H9 (cell line): ENCODE measurements around the gene ETV5. TPM values are rescaled to one million over a fixed set of nuclear protein-coding genes. Genes with fewer than 3 reads are reported as not detected.

ENCODE experiments used
- DNase-seq: peaks from one replicate; pipeline ENCODE4 v3.0.0-alpha.2; 2017
- H2AFZ ChIP-seq: one replicate; pipeline ENCODE4 v1.6.1; 2013; ENCODE audit warnings: mild to moderate bottlenecking, low read length, control low read depth, moderate library complexity
- H2AK5ac ChIP-seq: 2 replicates; pipeline ENCODE4 v1.6.1; 2013; ENCODE audit warnings: low read length, control low read depth, mixed read lengths; ENCODE audit not compliant: insufficient read length
- H2BK120ac ChIP-seq: one replicate; pipeline ENCODE4 v1.6.1; 2013; ENCODE audit warnings: low read depth, mild to moderate bottlenecking, low read length, control low read depth, inconsistent platforms; ENCODE audit not compliant: poor library complexity, severe bottlenecking
- H2BK12ac ChIP-seq: 2 replicates; pipeline ENCODE4 v1.6.1; 2013; ENCODE audit warnings: low read length, control low read depth, mixed read lengths, low read depth; ENCODE audit not compliant: insufficient read length
- H2BK15ac ChIP-seq: 2 replicates; pipeline ENCODE4 v1.6.1; 2013; ENCODE audit warnings: low read depth, low read length, control low read depth
- H2BK20ac ChIP-seq: one replicate; pipeline ENCODE4 v1.6.1; 2013; ENCODE audit warnings: low read depth, mild to moderate bottlenecking, low read length, control low read depth, inconsistent platforms; ENCODE audit not compliant: poor library complexity, severe bottlenecking
- H2BK5ac ChIP-seq: 2 replicates; pipeline ENCODE4 v1.6.1; 2013; ENCODE audit warnings: low read length, control low read depth, mixed read lengths; ENCODE audit not compliant: insufficient read length
- H3K14ac ChIP-seq: 2 replicates; pipeline ENCODE4 v1.6.1; 2013; ENCODE audit warnings: low read length, control low read depth; ENCODE audit not compliant: insufficient read depth
- H3K18ac ChIP-seq: 2 replicates; pipeline ENCODE4 v1.6.1; 2013; ENCODE audit warnings: low read depth, mild to moderate bottlenecking, mixed read lengths, low read length, control low read depth; ENCODE audit not compliant: insufficient read length
- H3K23ac ChIP-seq: 2 replicates; pipeline ENCODE4 v1.6.1; 2013; ENCODE audit warnings: low read length, control low read depth, mixed read lengths, low read depth; ENCODE audit not compliant: insufficient read length
- H3K23me2 ChIP-seq: 2 replicates; pipeline ENCODE4 v1.6.1; 2013; ENCODE audit warnings: low read depth, mild to moderate bottlenecking, mixed read lengths, low read length, control low read depth; ENCODE audit not compliant: insufficient read length, poor library complexity, severe bottlenecking
- H3K27ac ChIP-seq: 2 replicates; pipeline ENCODE4 v1.5.1; 2013; ENCODE audit warnings: low read length, control low read depth, mixed read lengths, low read depth; ENCODE audit not compliant: insufficient read length
- H3K27me3 ChIP-seq: 2 replicates; pipeline ENCODE4 v1.6.1; 2013; ENCODE audit warnings: low read length, control low read depth, inconsistent platforms; ENCODE audit not compliant: insufficient read depth
- H3K4ac ChIP-seq: 2 replicates; pipeline ENCODE4 v1.6.1; 2013; ENCODE audit warnings: low read depth, mild to moderate bottlenecking, control low read depth, inconsistent platforms, low read length, moderate library complexity
- H3K4me1 ChIP-seq: 2 replicates; pipeline ENCODE4 v1.6.1; 2013; ENCODE audit warnings: low read length, control low read depth, inconsistent platforms; ENCODE audit not compliant: insufficient read depth
- H3K4me2 ChIP-seq: 2 replicates; pipeline ENCODE4 v1.6.1; 2013; ENCODE audit warnings: low read length, control low read depth, mixed read lengths; ENCODE audit not compliant: insufficient read length, insufficient read depth
- H3K56ac ChIP-seq: 2 replicates; pipeline ENCODE4 v1.6.1; 2013; ENCODE audit warnings: low read depth, mild to moderate bottlenecking, mixed read lengths, low read length, control low read depth; ENCODE audit not compliant: insufficient read length
- H3K79me1 ChIP-seq: 2 replicates; pipeline ENCODE4 v1.6.1; 2013; ENCODE audit warnings: low read depth, mild to moderate bottlenecking, moderate library complexity, low read length, control low read depth, inconsistent platforms; ENCODE audit not compliant: insufficient read depth, poor library complexity, severe bottlenecking
- H3K79me2 ChIP-seq: 2 replicates; pipeline ENCODE4 v1.6.1; 2013; ENCODE audit warnings: low read length, control low read depth, inconsistent platforms; ENCODE audit not compliant: insufficient read depth
- H3K9ac ChIP-seq: 2 replicates; pipeline ENCODE4 v1.6.1; 2013; ENCODE audit warnings: low read length, control low read depth, mixed read lengths; ENCODE audit not compliant: insufficient read length; ENCODE audit errors: extremely low read depth
- H3K9me3 ChIP-seq: one replicate; pipeline ENCODE4 v1.6.1; 2013; ENCODE audit warnings: low read depth, low read length, inconsistent platforms; ENCODE audit not compliant: control insufficient read depth
- H3T11ph ChIP-seq: one replicate; pipeline ENCODE4 v1.6.1; 2013; ENCODE audit warnings: mild to moderate bottlenecking, low read length, control low read depth, inconsistent platforms
- H4K20me1 ChIP-seq: one replicate; pipeline ENCODE4 v1.6.1; 2013; ENCODE audit not compliant: control insufficient read depth, insufficient read length, insufficient read depth
- H4K5ac ChIP-seq: 2 replicates; pipeline ENCODE4 v1.6.1; 2013; ENCODE audit warnings: low read depth, mild to moderate bottlenecking, mixed read lengths, low read length, control low read depth; ENCODE audit not compliant: insufficient read length
- H4K8ac ChIP-seq: replicated peaks from 2 replicates; pipeline ENCODE4 v1.6.1; 2013; ENCODE audit warnings: low read length, control low read depth, mixed read lengths, low read depth; ENCODE audit not compliant: insufficient read length
- H4K91ac ChIP-seq: 2 replicates; pipeline ENCODE4 v1.6.1; 2013; ENCODE audit warnings: low read depth, mild to moderate bottlenecking, moderate library complexity, mixed read lengths, low read length, control low read depth; ENCODE audit not compliant: insufficient read length
- H3K27ac Mint-ChIP-seq, 3 experiments: 2 replicates in 2 of 3; 3 replicates in 1 of 3; pipeline ENCODE4 v1.8.0; 2020 to 2021; ENCODE audit warnings: mixed read lengths in 3 of 3, mild to moderate bottlenecking in 1 of 3, moderate library complexity in 1 of 3
- H3K27me3 Mint-ChIP-seq: 2 replicates; pipeline ENCODE4 v1.8.0; 2021; ENCODE audit warnings: low read depth, mild to moderate bottlenecking, moderate library complexity, mixed read lengths
- H3K36me3 Mint-ChIP-seq, 3 experiments: 2 replicates in 2 of 3; 3 replicates in 1 of 3; pipeline ENCODE4 v1.8.0; 2020 to 2021; ENCODE audit warnings: low read depth in 3 of 3, mixed read lengths in 3 of 3; ENCODE audit not compliant: insufficient read depth in 1 of 3
- H3K4me1 Mint-ChIP-seq, 2 experiments: 2 replicates each; pipeline ENCODE4 v1.8.0; 2020; ENCODE audit warnings: mixed read lengths in 2 of 2
- H3K4me3 Mint-ChIP-seq, 2 experiments: 2 replicates in 1 of 2; 3 replicates in 1 of 2; pipeline ENCODE4 v1.8.0; 2020 to 2021; ENCODE audit warnings: mild to moderate bottlenecking in 2 of 2, mixed read lengths in 2 of 2, moderate library complexity in 1 of 2
- H3K9me3 Mint-ChIP-seq, 2 experiments: 2 replicates in 1 of 2; 3 replicates in 1 of 2; pipeline ENCODE4 v1.8.0; 2020; ENCODE audit warnings: mild to moderate bottlenecking in 2 of 2, mixed read lengths in 2 of 2, moderate library complexity in 1 of 2
- WGBS: extraction: QIAGEN DNeasy Blood & Tissue Kit; methylation state at CpG from one replicate; pipeline ENCODE4 v1.1.7; 2013; ENCODE audit warnings: missing lambda C conversion rate, low lambda C conversion rate, mixed read lengths; ENCODE audit not compliant: insufficient read length; ENCODE audit errors: extremely low coverage; 5-methylcytosine and 5-hydroxymethylcytosine counted together
- total RNA-seq: library from RNA; stranded (reverse); gene quantifications from 2 replicates; pipeline ENCODE4 v1.2.1, GENCODE V29; 2021
- TF ChIP-seq, protein P1 (sequence below): fragments of 200-600 bp; sonication (generic); conservative IDR thresholded peaks from 3 replicates; pipeline ENCODE4 v1.8.0; 2021; ENCODE audit warnings: antibody characterized with exemption, mild to moderate bottlenecking

ETV5 gene
- total RNA-seq, 1 experiment from 2014 or later: 7.7 TPM

DNA sequence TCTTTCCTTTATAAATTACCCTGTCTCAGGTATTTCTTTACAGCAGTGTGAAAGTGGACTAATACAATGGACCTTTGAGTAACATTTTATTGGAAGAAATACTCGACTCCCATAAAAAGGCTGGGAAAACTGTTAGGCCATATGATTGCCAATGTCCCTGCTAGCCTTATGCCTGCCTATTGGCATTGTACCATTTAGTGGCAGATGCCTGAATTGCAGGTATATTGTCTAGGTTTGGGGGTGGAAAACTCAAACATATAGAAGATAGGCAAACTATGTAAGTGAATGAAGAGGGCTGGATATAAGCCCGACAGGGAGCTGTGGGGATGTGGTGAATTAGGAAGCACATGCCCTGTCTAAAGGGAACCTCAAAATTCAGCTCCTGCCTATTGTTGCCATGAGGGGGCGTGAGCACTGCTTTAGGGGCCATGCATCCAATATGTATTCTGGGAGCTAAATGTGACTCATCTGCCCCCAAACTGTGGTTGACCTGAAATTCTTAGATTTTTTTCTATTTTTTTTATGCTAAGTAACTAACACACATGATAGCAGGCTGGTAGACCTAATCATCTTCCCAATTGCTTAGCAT, 105.9 kb downstream of the ETV5 start:
- TF ChIP-seq, protein P1, sequence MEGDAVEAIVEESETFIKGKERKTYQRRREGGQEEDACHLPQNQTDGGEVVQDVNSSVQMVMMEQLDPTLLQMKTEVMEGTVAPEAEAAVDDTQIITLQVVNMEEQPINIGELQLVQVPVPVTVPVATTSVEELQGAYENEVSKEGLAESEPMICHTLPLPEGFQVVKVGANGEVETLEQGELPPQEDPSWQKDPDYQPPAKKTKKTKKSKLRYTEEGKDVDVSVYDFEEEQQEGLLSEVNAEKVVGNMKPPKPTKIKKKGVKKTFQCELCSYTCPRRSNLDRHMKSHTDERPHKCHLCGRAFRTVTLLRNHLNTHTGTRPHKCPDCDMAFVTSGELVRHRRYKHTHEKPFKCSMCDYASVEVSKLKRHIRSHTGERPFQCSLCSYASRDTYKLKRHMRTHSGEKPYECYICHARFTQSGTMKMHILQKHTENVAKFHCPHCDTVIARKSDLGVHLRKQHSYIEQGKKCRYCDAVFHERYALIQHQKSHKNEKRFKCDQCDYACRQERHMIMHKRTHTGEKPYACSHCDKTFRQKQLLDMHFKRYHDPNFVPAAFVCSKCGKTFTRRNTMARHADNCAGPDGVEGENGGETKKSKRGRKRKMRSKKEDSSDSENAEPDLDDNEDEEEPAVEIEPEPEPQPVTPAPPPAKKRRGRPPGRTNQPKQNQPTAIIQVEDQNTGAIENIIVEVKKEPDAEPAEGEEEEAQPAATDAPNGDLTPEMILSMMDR: peak; percentile 69
- no peak overlapping the region for H4K5ac ChIP-seq
- H4K8ac ChIP-seq: no peak overlapping the region
- Mint-ChIP-seq H3K4me1 (no peaks in the 10 kb centered on the region), H3K9me3 (peaks cover 0 to 3% of the 10 kb centered on the region in 2 experiments; a peak in 1 of 5 replicates), H3K4me3 (no peak overlapping the region), H3K36me3 (no peaks in the 10 kb centered on the region), H3K27me3 (peaks cover 7% of the 10 kb centered on the region), H3K27ac (no peak overlapping the region)
- H3K18ac ChIP-seq: no peak overlapping the region
- H3K23ac ChIP-seq: no peak overlapping the region
- no peaks in the 10 kb centered on the region for H3K9me3 ChIP-seq
- H3K27ac ChIP-seq: no peak overlapping the region
- DNase-seq: peak; percentile 54
- no peaks in the 10 kb centered on the region for H3K79me2 ChIP-seq
- H3K9ac ChIP-seq: no peak overlapping the region
- H2BK12ac ChIP-seq: no peak overlapping the region
- no CpG with 5 or more reads among the region's 3 CpGs for WGBS
- no peak overlapping the region for H2BK15ac ChIP-seq
- no peak overlapping the region for H2BK20ac ChIP-seq
- H3K27me3 ChIP-seq: no peaks in the 10 kb centered on the region
- no peak overlapping the region for H2AFZ ChIP-seq
- H3K4ac ChIP-seq: no peak overlapping the region
- no peaks in the 10 kb centered on the region for H3K23me2 ChIP-seq
- no peak overlapping the region for H3K56ac ChIP-seq
- H4K91ac ChIP-seq: no peak overlapping the region
- no peak overlapping the region for H2AK5ac ChIP-seq
- H3K4me1 ChIP-seq: no peaks in the 10 kb centered on the region
- H3K79me1 ChIP-seq: no peaks in the 10 kb centered on the region
- no peak overlapping the region for H3K14ac ChIP-seq
- no peak overlapping the region for H3T11ph ChIP-seq
- no peaks in the 10 kb centered on the region for H4K20me1 ChIP-seq
- H2BK5ac ChIP-seq: no peak overlapping the region
- no peak overlapping the region for H3K4me2 ChIP-seq
- no peak overlapping the region for H2BK120ac ChIP-seq
